Measurements from ENCODE around the gene LPP. TPM values are rescaled to one million over a fixed set of nuclear protein-coding genes. Genes with fewer than 3 reads are reported as not detected.
A peak's percentile ranks its signal among the peaks of the same experiment; 100 is the strongest.

Gene LPP
- total RNA-seq, 1 donor from 2014 or later: 114 TPM

DNA sequence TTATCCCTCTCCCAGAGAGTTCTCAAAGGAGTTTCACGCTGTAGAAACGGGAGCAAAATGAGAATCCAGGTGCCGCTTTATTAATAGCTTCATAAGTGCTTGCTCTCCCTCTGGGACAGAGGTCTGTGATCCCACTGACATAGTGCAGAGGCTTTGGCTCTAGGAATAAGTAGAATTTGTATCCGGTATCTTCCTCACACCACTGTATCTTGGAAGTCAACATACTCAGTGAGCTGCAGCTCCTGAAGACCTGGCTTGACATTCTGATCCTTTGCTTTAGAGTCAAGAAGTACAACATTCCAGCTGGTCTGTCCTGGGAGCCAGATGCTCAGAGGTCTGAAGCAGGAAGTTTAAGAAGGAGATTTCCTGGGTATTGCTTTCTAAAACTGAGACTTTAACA is 323.0 kb downstream of the LPP start:
- DNase-seq (ENCODE audit: missing footprints): no peak
- peak; percentile 63 for ATAC-seq
- intact Hi-C loops (cut with DNase I): loop anchor here (10.0 kb wide), 1 partner anchor 732 kb away; the partner anchor contains the start of gene BCL6

GRCh38 chr3:188480011-188480410 is 326.1 kb downstream of the LPP start:
- no peak for ATAC-seq
- intact Hi-C loops (cut with DNase I): no loop called here
- DNase-seq (ENCODE audit: missing footprints): no peak

- intact Hi-C loops (cut with DNase I): no loop called here
- DNase-seq (ENCODE audit: missing footprints): no peak
- ATAC-seq: peak; percentile 64
Measured at GRCh38 chr3:188482929-188483328, 329.0 kb downstream of the LPP start.

- intact Hi-C loops (cut with DNase I): no loop called here
- ATAC-seq: no peak
Measured at GRCh38 chr3:188486126-188486525, 332.2 kb downstream of the LPP start.

GRCh38 chr3:188486952-188487351 is 333.0 kb downstream of the LPP start:
- ATAC-seq (no peak), DNase-seq (ENCODE audit: missing footprints) (no peak)
- intact Hi-C loops (cut with DNase I): no loop called here

More at GRCh38 chr3:188486126-188486525, 332.2 kb downstream of the LPP start:
- DNase-seq (ENCODE audit: missing footprints): no peak

- ATAC-seq (no peak), DNase-seq (ENCODE audit: missing footprints) (no peak)
- intact Hi-C loops (cut with DNase I): no loop called here
Measured at GRCh38 chr3:188487652-188488051, 333.7 kb downstream of the LPP start.

DNA sequence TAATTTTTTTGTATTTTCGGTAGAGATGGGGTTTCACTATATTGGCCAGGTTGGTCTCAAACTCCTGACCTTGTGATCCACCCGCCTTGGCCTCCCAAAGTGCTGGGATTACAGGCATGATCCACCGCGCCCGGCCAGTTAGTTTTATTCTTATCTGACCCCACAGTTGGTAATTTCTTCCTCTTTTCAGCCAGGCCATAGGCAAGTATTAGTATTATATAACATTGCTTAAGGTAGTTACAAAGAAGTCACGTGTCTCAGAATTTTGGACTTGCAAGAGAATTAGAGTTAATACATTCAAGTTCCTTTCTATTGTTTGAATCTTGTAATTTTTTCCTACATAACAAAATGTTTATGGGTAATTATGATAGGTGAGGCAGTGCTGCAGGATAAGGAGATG is 334.8 kb downstream of the LPP start:
- ATAC-seq (no peak), DNase-seq (ENCODE audit: missing footprints) (no peak)
- intact Hi-C loops (cut with DNase I): no loop called here

GRCh38 chr3:188489639-188490405 is 335.9 kb downstream of the LPP start:
- no peak for ATAC-seq
- intact Hi-C loops (cut with DNase I): loop anchor here (10.0 kb wide), 1 partner anchor 445 kb away; no protein-coding TSS in a partner anchor
- no peak for DNase-seq (ENCODE audit: missing footprints)

GRCh38 chr3:188490416-188490815 is 336.5 kb downstream of the LPP start:
- no peak for ATAC-seq
- DNase-seq (ENCODE audit: missing footprints): peak; percentile 54
- intact Hi-C loops (cut with DNase I): loop anchor here (10.0 kb wide), 1 partner anchor 446 kb away; no protein-coding TSS in a partner anchor

DNA sequence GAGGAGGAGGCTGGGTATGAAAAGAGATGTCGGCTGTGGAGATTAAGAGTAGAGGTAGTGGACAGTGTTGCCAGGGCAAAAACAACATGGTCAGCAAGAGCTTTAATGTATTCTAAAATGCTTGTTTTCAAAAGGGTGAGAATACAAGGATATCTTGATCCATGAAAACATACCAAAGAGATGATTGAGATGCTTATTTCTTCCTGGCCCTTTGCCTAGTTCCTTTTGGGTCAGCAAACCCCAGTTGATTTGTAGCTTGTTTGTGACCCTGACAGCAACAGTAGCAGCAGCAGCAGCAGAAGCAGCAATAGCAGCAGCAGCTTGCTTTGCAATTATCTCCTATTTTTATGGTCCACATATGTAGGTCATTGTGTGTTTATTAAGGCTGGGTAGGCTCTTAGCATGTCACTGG is 337.3 kb downstream of the LPP start:
- ATAC-seq (peak; percentile 42), DNase-seq (ENCODE audit: missing footprints) (no peak)
- intact Hi-C loops (cut with DNase I): loop anchor here (10.0 kb wide), 1 partner anchor 446 kb away; no protein-coding TSS in a partner anchor

DNA sequence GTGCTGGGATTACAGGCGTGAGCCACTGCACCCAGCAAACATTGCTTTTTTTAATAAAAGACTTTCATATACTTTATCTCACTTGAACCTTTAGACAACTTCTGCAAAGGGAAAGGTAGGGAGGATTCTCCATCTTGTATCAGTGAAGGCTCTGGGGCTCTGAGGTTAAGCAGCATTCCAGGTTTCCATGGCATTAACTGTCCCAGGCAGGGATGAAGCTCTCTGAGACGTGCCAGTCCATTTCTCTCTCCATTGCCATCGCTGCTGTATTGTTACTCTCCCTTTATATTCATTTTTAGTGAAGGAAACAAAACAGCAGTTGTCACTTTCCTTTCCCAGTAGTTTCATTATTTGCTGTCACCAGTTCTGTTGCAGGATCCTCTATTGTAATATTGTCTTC is 342.4 kb downstream of the LPP start:
- intact Hi-C loops (cut with DNase I): loop anchor here (10.0 kb wide), 1 partner anchor 452 kb away; no protein-coding TSS in a partner anchor
- DNase-seq (ENCODE audit: missing footprints) (no peak), ATAC-seq (no peak)

DNA sequence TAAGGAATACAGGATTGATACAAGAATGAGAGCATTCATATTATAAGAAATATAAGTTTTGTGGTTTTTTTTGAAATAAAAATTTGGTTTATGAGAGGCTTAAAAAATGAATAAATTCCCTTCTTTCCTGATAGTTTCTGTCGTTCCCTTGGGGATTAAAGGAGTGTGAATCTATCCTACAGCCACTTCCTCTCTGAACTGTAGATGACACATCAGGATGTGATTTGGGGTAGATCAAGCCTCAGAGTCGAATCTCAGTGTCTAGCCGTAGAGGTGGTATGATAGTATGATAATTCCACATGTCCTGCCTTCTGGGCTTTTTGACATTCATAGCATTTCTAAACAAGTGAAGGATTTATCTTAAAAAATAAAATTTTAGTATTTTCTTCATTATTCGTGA is 343.1 kb downstream of the LPP start:
- intact Hi-C loops (cut with DNase I): loop anchor here (10.0 kb wide), 1 partner anchor 452 kb away; no protein-coding TSS in a partner anchor
- ATAC-seq (no peak), DNase-seq (ENCODE audit: missing footprints) (no peak)

DNA sequence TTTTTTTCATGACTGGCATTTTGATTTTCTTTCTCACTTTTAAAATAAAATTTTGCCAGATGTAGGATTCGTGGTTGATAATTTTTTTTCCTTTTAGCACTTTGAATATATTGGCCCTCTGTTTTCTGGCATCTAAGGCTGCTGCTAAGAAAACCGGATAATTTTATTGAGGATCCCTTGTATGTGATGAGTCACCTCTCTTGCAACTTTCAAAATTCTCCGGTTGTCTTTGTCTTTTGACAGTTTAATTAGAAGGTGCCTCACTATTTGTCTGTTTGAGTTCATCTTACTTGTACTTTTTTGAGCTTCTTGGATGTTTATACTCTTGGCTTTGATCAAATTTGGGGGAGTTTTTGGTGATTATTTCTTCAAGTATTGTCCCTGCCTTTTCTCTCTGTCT is 349.7 kb downstream of the LPP start:
- ATAC-seq: no peak

DNA sequence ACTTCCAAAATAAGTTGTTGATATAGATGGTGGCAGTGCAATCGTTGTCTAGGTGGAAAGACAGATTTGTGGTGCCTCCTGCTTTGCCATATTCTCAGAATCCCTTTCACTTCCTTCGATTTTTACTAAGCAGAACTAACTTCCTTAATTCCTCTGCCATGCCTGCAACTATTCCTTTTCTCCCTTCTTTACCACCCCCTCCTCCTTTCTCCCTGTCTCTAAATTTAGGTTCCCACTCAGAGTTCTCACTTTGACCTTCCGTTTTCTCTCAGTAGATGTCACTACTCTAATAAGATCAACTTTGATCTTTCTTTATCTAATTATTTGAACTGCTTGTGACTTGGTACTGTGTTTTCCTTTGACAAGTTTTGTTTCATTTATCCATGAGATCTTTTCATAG is 351.2 kb downstream of the LPP start:
- no peak for ATAC-seq
- intact Hi-C loops (cut with DNase I): loop anchor here (10.0 kb wide), 1 partner anchor 440 kb away; no protein-coding TSS in a partner anchor

More for the DNA sequence above, 349.7 kb downstream of the LPP start:
- intact Hi-C loops (cut with DNase I): loop anchor here (10.0 kb wide), 1 partner anchor 441 kb away; no protein-coding TSS in a partner anchor
- no peak for DNase-seq (ENCODE audit: missing footprints)

GRCh38 chr3:188505911-188506310 is 352.0 kb downstream of the LPP start:
- intact Hi-C loops (cut with DNase I): loop anchor here (10.0 kb wide), 1 partner anchor 439 kb away; no protein-coding TSS in a partner anchor
- ATAC-seq: no peak
- DNase-seq (ENCODE audit: missing footprints): no peak

More for the DNA sequence above, 351.2 kb downstream of the LPP start:
- no peak for DNase-seq (ENCODE audit: missing footprints)

DNA sequence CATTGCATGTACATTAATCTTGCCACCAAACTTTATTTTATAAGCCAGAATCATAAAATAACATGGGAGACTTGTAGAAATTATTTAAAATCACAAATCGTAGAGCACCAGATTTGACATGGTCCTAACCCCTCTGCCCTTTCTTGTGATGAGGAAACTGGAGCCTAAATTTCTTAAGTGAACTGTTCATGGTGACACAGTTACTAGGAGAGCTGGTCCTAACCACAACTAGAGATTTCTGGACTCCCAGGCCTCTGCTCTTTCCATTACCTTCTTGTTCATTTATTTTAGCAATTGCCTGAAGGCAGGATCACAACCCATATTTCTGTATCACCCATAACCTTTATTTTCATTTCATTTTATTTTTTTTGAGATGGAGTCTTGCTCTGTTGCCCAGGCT is 352.5 kb downstream of the LPP start:
- DNase-seq (ENCODE audit: missing footprints) (no peak), ATAC-seq (no peak)
- intact Hi-C loops (cut with DNase I): loop anchor here (10.0 kb wide), 1 partner anchor 438 kb away; no protein-coding TSS in a partner anchor

- DNase-seq (ENCODE audit: missing footprints) (no peak), ATAC-seq (peak; percentile 81)
- intact Hi-C loops (cut with DNase I): loop anchor here (10.0 kb wide), 1 partner anchor 438 kb away; no protein-coding TSS in a partner anchor
Measured at GRCh38 chr3:188507244-188507720, 353.3 kb downstream of the LPP start.

GRCh38 chr3:188508454-188508853 is 354.5 kb downstream of the LPP start:
- ATAC-seq: no peak
- DNase-seq (ENCODE audit: missing footprints): no peak
- intact Hi-C loops (cut with DNase I): loop anchor here (10.0 kb wide), 1 partner anchor 436 kb away; no protein-coding TSS in a partner anchor

GRCh38 chr3:188509316-188509715 is 355.4 kb downstream of the LPP start:
- intact Hi-C loops (cut with DNase I): loop anchor here (10.0 kb wide), 1 partner anchor 435 kb away; no protein-coding TSS in a partner anchor
- ATAC-seq (no peak), DNase-seq (ENCODE audit: missing footprints) (no peak)

GRCh38 chr3:188510366-188510765 is 356.4 kb downstream of the LPP start:
- intact Hi-C loops (cut with DNase I): no loop called here
- DNase-seq (ENCODE audit: missing footprints): no peak
- ATAC-seq: no peak

All from Right ventricle myocardium inferior (tissue), 1 donor.